Measurements from ENCODE around the gene TET3.

The TET3 gene

GRCh38 chr2:74031221-74031620 lies 46.5 kb downstream of the TET3 start:
- no peak for DNase-seq (ENCODE audit: low read depth in 2 of 2)

- no peak for DNase-seq (ENCODE audit: low read depth in 2 of 2)
Measured at GRCh38 chr2:74031959-74032287, 47.2 kb downstream of the TET3 start.

- no peak for DNase-seq (ENCODE audit: low read depth in 2 of 2)
Measured at GRCh38 chr2:74033375-74033774, 48.7 kb downstream of the TET3 start.
